HG03025 (cell line): ENCODE data around the gene PPP1R12C.

Experiments
- ATAC-seq: cut with Tn5 transposase; IDR thresholded peaks from one replicate; pipeline ENCODE4 v1.9.1; 2021; ENCODE audit warnings: mild to moderate bottlenecking, moderate library complexity; ENCODE audit not compliant: unreplicated experiment, low FRiP score

PPP1R12C gene

GRCh38 chr19:55050749-55051532, 66.5 kb downstream of the PPP1R12C start:
- ATAC-seq, result no peak

GRCh38 chr19:55048446-55048845, 69.0 kb downstream of the PPP1R12C start:
- no peak for ATAC-seq

- no peak for ATAC-seq
Observed at GRCh38 chr19:55047951-55048350, 69.5 kb downstream of the PPP1R12C start.

- no peak for ATAC-seq
Observed at GRCh38 chr19:55046975-55047622, 70.3 kb downstream of the PPP1R12C start.

GRCh38 chr19:55044771-55045716, 72.4 kb downstream of the PPP1R12C start:
- no peak for ATAC-seq

GRCh38 chr19:55044286-55044685, 73.2 kb downstream of the PPP1R12C start:
- no peak for ATAC-seq

GRCh38 chr19:55042688-55043087, 74.7 kb downstream of the PPP1R12C start:
- ATAC-seq, result no peak

GRCh38 chr19:55042344-55042678, 75.1 kb downstream of the PPP1R12C start:
- no peak for ATAC-seq

- no peak for ATAC-seq
Observed at GRCh38 chr19:55041627-55042343, 75.7 kb downstream of the PPP1R12C start.

GRCh38 chr19:55041244-55041626, 76.2 kb downstream of the PPP1R12C start:
- ATAC-seq, result no peak
